ENCODE measurements around the gene OR6C74. TPM values are rescaled to one million over a fixed set of nuclear protein-coding genes. Genes with fewer than 3 reads are reported as not detected.

Gene OR6C74
- total and polyA plus RNA-seq, 2 donors (not counting 3 experiments of a cell fraction or from before 2014, with no cell fraction given) = not detected

GRCh38 chr12:55226523-55226922 is 17.9 kb upstream of the OR6C74 start:
- Histone ChIP-seq H3K4me1 (ENCODE audit: control insufficient read depth, extremely low read depth, insufficient read depth, low read length) (no peaks in the 10 kb centered on the region), H3K27me3 (ENCODE audit: control insufficient read depth in 2 of 2, insufficient read depth in 2 of 2, low read length in 2 of 2) (no peaks in the 10 kb centered on the region), H3K9ac (replicated peaks; ENCODE audit: extremely low read depth, insufficient read depth, low read length) (no peak overlapping the region), H3K9me3 (replicated peaks; ENCODE audit: control insufficient read depth, insufficient read depth, low read length) (no peaks in the 10 kb centered on the region), H3K9me1 (replicated peaks; ENCODE audit: control insufficient read depth, extremely low read depth, insufficient read depth, low read length) (no peaks in the 10 kb centered on the region), H3K4me3 (replicated peaks in 1 of 3; ENCODE audit: insufficient read depth in 1 of 3, low read depth in 1 of 3, low read length in 3 of 3) (no peak overlapping the region), H2AFZ (ENCODE audit: low read depth, low read length) (no peak overlapping the region), H4K20me1 (replicated peaks; ENCODE audit: control insufficient read depth, extremely low read depth, insufficient read depth, low read length) (no peaks in the 10 kb centered on the region), H3K27ac (ENCODE audit: insufficient read depth, low read depth, low read length) (no peak overlapping the region), H3K4me2 (ENCODE audit: insufficient read depth, low read length) (no peak overlapping the region), H3K36me3 (ENCODE audit: control insufficient read depth in 2 of 2, extremely low read depth in 1 of 2, insufficient read depth in 2 of 2, low read length in 2 of 2) (no peaks in the 10 kb centered on the region), H3K79me2 (ENCODE audit: control insufficient read depth, insufficient read depth, low read length) (no peaks in the 10 kb centered on the region)
- ChIA-PET CTCF (no interaction called here), POLR2A (no interaction called here)
- BruUV-seq (replicated peaks) = no TSS peak
- FAIRE-seq = no peak
- no peak for DNase-seq (ENCODE audit: low read depth, low spot score)
- no peak for TF ChIP-seq POLR2AphosphoS5 (IDR thresholded peaks at IDR 0.05; ENCODE audit: insufficient read depth, low read depth, low read length)
- TF ChIP-seq MYC (IDR thresholded peaks at IDR 0.05; ENCODE audit: low read depth, low read length) = no peak
- TF ChIP-seq, protein P1, sequence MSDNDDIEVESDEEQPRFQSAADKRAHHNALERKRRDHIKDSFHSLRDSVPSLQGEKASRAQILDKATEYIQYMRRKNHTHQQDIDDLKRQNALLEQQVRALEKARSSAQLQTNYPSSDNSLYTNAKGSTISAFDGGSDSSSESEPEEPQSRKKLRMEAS (IDR thresholded peaks at IDR 0.05; ENCODE audit: insufficient read depth, insufficient read length) = no peak
- no peak for TF ChIP-seq FOS (IDR thresholded peaks at IDR 0.05; ENCODE audit: borderline replicate concordance, insufficient read depth, low read length)
- TF ChIP-seq, protein P2, sequence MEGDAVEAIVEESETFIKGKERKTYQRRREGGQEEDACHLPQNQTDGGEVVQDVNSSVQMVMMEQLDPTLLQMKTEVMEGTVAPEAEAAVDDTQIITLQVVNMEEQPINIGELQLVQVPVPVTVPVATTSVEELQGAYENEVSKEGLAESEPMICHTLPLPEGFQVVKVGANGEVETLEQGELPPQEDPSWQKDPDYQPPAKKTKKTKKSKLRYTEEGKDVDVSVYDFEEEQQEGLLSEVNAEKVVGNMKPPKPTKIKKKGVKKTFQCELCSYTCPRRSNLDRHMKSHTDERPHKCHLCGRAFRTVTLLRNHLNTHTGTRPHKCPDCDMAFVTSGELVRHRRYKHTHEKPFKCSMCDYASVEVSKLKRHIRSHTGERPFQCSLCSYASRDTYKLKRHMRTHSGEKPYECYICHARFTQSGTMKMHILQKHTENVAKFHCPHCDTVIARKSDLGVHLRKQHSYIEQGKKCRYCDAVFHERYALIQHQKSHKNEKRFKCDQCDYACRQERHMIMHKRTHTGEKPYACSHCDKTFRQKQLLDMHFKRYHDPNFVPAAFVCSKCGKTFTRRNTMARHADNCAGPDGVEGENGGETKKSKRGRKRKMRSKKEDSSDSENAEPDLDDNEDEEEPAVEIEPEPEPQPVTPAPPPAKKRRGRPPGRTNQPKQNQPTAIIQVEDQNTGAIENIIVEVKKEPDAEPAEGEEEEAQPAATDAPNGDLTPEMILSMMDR (IDR thresholded peaks at IDR 0.05; ENCODE audit: extremely low read depth in 1 of 2, insufficient read depth in 1 of 2, low read depth in 1 of 2, low read length in 2 of 2) = no peak
- no peak for TF ChIP-seq POLR2A (IDR thresholded peaks at IDR 0.05; ENCODE audit: low read depth, low read length)
- TF ChIP-seq GATA2 (IDR thresholded peaks at IDR 0.05; ENCODE audit: insufficient read depth, insufficient read length, low read depth, low read length) = no peak
- TF ChIP-seq JUN (IDR thresholded peaks at IDR 0.05; ENCODE audit: borderline replicate concordance, insufficient read depth, insufficient read length, low read depth) = no peak
- no peak for TF ChIP-seq EZH2 (IDR thresholded peaks at IDR 0.05; ENCODE audit: borderline replicate concordance, low read depth, low read length, severe bottlenecking)
- intact Hi-C loops (cut with micrococcal nuclease) (no loop called here), dilution Hi-C loops (cut with MboI; ENCODE audit: extremely low pct_ligation_motif_present, low sequenced_read_pairs) (no loop called here)
